ENCODE measurements around the gene CEP135. TPM values are rescaled to one million over a fixed set of nuclear protein-coding genes. Genes with fewer than 3 reads are reported as not detected.
"Not testable (repeated sequence)": the region's sequence is repeated elsewhere in the genome, so short reads cannot be mapped to it uniquely, and the experiment has no call there.

The CEP135 gene
- total RNA-seq, 1 experiment from 2014 or later, result 0.81 TPM

DNA sequence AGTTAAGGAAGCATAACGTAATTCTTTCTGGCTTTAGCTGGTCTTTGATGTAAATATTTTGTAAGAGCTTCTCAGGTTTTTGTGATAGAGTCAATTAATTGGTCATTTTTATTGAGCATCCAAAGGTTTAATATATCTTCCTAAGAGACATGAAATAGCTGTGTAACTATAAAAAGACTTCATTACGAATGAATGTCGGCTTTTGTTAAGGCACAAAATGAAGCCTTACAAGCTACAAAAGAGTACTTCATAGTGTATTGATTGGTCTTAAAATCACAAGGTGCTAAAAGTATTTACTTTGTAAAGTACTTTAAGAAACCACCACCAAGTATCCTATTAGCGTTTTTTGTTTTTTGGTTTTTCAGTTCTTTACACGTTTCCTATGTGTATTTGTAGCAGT is 104.2 kb downstream of the CEP135 start:
- in situ Hi-C loops (cut with HindIII; ENCODE audit: low pct_unique_long_range_greater_than_20kb, low sequenced_read_pairs), result no loop called here
- DNase-seq (ENCODE audit: low read depth), result no peak

DNA sequence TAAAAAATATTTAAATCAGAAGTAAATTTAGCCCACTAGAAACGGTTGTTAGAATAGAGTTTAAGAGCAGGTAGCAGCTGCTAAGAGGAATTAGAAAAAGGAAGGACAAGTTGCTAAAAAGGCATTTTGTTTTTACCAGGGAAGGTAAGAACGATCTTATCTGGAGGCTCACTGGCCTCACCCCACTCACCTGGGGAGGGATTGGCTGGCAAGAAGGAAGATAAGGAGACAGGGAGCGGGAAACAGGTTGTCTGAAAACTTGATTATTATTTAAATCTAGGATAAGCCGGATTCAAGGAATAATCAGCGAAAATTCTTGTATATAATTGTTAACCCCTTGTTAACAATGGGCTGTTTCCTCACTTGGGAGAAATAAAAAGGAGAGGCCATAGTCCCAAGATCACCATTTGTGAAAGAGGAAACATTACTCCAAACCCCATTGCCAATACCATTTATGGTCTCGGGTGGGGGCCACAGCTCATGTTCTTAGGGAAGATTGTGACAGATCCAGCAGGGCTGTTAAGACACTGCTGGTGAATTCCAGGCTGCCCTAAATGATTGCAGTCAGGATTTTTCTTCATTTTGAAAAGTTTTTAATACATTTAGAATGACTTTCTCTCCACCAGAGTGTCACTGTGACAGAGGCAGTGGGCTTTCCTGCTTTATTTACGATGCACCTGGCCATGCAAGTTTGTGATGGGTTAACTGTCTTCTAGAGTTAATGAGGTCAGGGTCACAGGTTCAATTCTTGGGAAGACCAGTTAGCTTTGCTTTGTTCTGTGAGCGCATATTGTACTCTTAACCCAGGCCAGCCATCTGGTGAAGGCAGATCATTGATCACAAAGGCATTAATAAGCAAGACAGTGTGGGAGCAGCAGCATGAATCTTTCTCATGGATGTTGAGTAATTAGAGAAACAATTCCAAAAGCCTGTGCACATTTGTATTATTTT is 106.6 kb downstream of the CEP135 start:
- in situ Hi-C loops (cut with HindIII; ENCODE audit: low pct_unique_long_range_greater_than_20kb, low sequenced_read_pairs), result no loop called here
- DNase-seq (ENCODE audit: low read depth), result no peak

DNA sequence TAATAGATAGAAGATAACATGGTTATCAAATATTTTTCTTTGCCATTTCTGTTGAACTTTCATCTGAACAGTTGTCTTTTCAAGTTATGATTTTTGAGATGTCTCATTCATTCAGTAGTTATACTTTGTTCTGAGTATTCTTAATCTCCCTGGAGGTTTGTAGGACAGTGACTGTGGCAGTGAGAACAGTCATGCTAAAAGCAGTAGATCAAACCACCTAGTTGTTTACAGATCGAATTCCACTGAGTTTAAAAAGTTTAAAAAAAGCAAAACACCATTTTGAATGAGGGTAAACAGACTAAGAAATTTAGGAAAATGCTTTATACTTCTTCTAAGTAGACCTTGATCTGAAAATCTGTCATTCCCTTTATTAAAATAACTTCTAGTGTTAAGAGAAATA is 107.2 kb downstream of the CEP135 start:
- DNase-seq (ENCODE audit: low read depth), result no peak
- in situ Hi-C loops (cut with HindIII; ENCODE audit: low pct_unique_long_range_greater_than_20kb, low sequenced_read_pairs), result no loop called here

DNA sequence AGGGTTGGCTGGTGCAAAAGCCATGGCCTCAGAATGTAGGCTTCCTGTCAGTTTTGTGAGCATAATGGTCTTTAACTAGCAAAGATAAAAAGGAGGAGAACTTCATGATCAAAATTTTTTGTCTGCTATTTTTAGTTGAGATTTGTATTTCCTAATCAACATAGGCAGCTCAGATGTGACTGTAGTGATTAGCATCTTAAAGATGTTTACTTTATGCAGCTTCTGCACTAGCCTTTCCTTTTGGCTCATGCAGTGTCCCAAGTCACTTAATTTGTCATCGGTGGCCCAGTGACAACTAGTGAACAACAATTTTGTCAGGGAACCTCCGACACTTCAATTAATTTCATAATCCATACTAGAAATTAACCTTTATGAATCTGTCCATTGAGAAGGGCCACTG is 109.8 kb downstream of the CEP135 start:
- in situ Hi-C loops (cut with HindIII; ENCODE audit: low pct_unique_long_range_greater_than_20kb, low sequenced_read_pairs), result no loop called here
- DNase-seq (ENCODE audit: low read depth), result no peak

DNA sequence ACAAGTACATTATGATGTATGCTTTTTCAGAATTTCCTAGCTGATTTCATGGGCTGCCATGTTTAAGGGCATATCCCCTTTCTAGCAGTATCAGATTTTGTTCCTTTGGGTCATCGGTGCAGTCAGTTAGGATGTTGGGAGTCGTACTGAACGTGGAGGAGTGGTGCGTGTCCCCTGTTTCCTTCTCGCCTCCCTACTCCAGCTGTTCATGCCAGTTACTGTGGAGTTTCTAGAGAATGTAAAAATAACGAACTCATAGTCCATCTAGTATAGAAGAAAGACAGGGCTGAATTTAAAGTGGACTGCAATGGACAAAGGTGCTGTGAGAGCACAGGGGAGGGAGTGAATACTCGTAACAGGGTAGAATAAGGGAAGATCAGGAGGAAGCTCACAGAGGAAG is 111.3 kb downstream of the CEP135 start:
- in situ Hi-C loops (cut with HindIII; ENCODE audit: low pct_unique_long_range_greater_than_20kb, low sequenced_read_pairs), result no loop called here
- no peak for DNase-seq (ENCODE audit: low read depth)

DNA sequence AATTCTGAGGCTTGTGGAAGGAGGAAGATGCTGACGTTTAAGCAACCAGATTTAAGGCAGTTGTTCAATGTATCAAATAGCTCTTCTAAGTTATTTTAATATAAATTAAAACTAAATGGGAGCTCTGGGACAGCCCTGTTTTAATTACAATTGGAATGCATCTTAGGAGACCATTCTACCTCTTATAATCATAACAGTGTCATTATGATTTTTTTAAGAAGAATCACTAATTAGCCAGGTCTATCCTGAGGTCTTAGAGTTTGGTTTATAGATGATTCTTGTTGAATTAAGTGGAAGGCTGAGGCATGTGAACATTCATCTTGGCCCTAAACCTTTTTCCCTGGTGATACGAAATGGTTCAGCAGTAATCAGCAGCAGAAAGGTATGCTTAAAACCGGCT is 113.4 kb downstream of the CEP135 start:
- DNase-seq (ENCODE audit: low read depth), result no peak
- in situ Hi-C loops (cut with HindIII; ENCODE audit: low pct_unique_long_range_greater_than_20kb, low sequenced_read_pairs), result no loop called here

DNA sequence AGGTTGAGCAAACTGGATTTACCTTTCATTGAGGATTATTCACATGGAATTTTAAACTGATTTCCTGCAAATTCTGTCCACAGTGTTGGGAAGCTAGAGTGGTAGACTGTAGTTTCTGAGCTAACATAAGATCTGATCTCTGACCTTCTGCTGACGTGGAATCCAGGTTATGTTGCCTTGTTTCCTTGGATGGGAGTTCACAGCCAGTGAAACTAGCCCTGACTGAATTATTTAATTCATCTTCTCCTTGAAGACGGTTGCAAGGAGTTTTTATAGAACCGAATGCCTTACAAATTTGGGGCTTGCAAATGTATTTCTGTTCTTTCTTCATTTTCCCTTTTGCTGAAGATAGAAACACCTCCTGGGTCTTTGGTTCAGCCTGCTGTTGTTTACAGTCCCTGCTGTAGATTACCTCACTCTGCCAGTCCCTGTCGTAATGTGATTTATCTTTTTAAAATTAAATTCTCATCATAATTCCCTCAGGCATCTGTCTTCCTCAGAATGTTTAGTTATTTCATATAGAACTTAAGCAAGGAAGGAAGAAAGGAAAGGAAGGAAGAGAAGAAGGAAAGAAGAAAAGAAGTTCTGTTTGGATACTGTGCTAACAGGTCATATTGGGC is 113.9 kb downstream of the CEP135 start:
- in situ Hi-C loops (cut with HindIII; ENCODE audit: low pct_unique_long_range_greater_than_20kb, low sequenced_read_pairs), result no loop called here
- no peak for DNase-seq (ENCODE audit: low read depth)

DNA sequence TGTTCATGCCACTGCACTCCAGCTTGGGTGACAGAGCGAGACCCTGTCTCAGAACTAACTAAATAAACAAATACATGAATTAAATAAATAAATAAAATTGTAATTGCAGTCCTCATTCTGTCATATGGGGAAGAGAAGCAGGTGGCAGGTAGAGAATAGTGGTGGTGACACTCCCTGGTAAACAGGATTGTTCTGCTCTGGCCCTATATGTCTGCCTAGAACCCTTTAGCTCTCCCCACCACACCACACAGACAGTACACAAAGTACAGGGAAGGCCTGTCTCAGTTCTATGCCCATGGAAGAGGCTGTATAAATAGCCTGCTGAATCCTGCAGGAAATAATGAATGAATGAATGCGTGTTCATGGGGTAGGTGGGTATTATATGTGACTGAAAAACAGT is 117.7 kb downstream of the CEP135 start:
- in situ Hi-C loops (cut with HindIII; ENCODE audit: low pct_unique_long_range_greater_than_20kb, low sequenced_read_pairs), result no loop called here
- no peak for DNase-seq (ENCODE audit: low read depth)

DNA sequence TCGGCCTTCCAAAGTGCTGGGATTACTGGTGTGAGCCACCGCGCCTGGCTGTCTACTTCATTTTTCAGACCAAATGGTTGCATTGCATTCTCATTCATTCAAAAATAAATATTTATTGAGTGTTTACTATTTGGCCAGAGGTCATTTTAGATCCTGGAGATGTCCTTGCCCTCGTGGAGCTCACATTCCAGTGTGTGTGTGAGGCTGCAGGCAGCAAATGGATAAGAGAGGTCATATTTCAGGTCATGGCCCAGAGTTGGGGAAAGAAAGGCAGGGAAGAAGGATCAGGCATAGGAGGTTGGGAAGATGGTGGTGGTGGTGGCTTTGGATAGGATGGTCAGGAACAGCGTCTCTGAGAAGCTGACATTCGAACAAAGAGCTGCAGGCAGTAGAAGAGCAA is 119.1 kb downstream of the CEP135 start:
- DNase-seq (ENCODE audit: low read depth), result no peak
- in situ Hi-C loops (cut with HindIII; ENCODE audit: low pct_unique_long_range_greater_than_20kb, low sequenced_read_pairs), result no loop called here

DNA sequence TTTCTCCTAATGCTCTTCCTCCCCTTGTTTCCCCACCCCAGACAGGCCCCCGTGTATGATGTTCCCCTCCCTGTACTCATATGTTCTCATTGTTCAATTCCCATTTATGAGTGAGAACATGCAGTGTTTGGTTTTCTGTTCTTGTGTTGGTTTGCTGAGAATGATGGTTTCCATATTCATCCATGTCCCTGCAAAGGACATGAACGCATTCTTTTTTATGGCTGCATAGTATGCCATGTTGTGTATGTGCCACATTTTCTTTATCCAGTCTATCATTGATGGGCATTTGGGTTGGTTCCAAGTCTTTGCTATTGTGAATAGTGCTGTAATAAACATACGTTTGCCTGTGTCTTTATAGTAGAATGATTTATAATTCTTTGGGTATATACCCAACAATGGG is 124.0 kb downstream of the CEP135 start:
- DNase-seq (ENCODE audit: low read depth); in situ Hi-C loops (cut with HindIII; ENCODE audit: low pct_unique_long_range_greater_than_20kb, low sequenced_read_pairs): not testable (repeated sequence)

DNA sequence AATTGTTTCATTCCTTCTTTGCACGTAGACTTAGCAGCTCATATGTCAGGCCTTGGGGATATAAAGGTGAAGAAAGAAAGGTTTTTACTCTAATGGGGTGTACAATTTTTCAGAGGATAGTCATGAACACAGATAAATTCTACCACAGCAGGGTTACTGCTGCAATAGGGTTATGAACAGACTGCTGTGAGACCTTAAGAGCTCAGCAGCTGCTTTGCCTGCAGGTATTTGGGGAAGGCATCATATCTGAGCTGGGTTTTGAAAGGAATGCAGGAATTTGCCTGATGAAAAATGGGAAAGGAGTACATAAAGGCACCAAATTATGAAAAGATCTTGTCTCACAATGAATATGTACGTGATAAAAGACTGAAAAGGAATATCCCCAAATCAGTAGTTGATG is 128.9 kb downstream of the CEP135 start:
- no peak for DNase-seq (ENCODE audit: low read depth)
- in situ Hi-C loops (cut with HindIII; ENCODE audit: low pct_unique_long_range_greater_than_20kb, low sequenced_read_pairs), result no loop called here

DNA sequence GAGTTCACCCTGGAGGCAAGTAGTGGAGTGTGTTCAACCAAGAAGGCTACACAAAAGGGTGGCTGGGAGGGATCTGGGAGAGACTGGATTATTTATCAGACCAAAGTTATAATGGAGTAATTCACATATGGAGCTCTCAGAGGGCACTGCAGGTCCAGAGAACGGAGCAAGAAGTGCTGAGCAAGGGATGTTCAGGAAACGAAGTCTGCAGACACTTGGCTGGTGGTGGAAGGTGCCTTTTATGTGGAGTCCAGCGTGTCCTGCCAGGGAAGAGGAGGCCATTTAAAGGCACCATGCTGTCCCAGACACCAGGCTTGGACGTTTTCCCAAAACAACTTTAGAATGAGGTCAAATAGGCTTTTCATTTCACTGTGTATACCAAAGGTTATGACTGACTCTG is 130.1 kb downstream of the CEP135 start:
- in situ Hi-C loops (cut with HindIII; ENCODE audit: low pct_unique_long_range_greater_than_20kb, low sequenced_read_pairs), result no loop called here
- DNase-seq (ENCODE audit: low read depth), result no peak

DNA sequence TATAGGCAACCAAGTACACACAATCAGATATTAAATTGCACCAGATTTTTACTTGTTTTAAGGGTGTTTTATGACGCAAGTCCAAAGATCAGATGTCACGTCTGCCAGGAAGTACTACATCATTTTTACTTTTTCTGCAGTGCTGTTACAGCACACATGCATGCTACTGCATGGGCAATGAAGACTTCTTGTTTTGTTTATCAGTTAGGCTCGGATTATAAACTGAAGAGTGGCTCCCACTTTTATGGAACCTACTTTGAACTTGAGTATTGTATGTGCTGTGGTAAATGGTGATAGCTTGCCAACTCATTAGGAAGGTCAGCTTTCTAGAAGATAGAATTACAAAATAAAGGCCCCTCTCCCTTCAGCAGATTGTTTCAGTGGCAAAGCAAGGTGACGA is 131.6 kb downstream of the CEP135 start:
- DNase-seq (ENCODE audit: low read depth), result no peak
- in situ Hi-C loops (cut with HindIII; ENCODE audit: low pct_unique_long_range_greater_than_20kb, low sequenced_read_pairs), result no loop called here

DNA sequence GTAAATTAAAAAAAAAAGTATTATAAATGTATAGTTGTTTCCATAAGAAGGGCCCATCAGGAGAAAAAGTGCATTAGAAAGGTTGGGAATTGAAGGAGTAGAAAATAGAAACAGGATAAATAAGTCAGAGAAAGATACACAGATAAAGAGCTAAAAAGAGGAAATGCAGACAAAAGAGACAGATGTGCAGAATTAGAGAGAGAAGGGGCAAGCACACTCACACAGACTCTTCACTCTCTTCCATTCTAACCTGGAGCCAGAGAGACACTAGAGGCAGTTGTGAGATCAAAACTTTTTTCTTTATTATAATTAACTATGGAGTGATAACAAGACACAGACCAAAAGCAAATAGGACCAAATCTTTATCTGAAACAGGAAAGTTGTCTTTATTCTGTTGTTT is 134.1 kb downstream of the CEP135 start:
- no peak for DNase-seq (ENCODE audit: low read depth)
- in situ Hi-C loops (cut with HindIII; ENCODE audit: low pct_unique_long_range_greater_than_20kb, low sequenced_read_pairs), result no loop called here

Other genes with a start within 250 kb of the CEP135 start
- gene EXOC1L, start 129.2 kb upstream of the CEP135 start, total RNA-seq (2014; rRNA removed; shearing (Covaris generic); ENCODE audit: low replicate concordance), result not detected in 2 replicates
- gene EXOC1, start 95.3 kb upstream of the CEP135 start, total RNA-seq (2014; rRNA removed; shearing (Covaris generic); ENCODE audit: low replicate concordance), result 9.1 and 13.8 TPM in 2 replicates

Data from Caki2 (cell line).